ENCODE measurements around the gene MTG1.
"Not testable (repeated sequence)": the region's sequence is repeated elsewhere in the genome, so short reads cannot be mapped to it uniquely, and the experiment has no call there.

MTG1 gene

DNA sequence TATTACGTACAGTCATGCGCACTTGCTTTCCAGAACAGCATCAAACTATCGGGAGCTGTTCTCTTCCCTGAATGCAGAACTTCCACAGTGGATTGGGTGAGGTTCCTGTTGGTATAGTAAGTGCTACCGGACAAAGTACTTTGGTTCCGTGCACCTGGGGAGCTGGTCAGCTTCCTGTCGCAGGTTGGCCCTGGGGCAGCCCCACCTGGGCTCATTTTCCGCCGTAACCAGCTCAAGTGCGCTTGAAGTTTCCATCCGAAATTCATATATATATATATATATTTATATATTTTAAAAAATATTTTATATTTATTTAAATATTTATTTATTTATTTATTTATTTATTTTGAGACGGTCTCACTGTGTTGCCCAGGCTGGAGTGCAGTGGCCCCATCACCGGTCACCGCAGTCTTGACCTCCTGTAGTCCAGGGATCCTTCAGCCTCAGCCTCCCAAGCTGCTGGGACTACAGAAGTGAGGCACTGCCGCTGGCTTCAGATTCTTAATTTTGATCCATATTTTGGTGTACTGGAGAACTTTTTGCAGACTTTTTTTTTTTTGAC, 66.3 kb downstream of the MTG1 start:
- Histone ChIP-seq H3K4me1 (ENCODE audit: control insufficient read depth, insufficient read depth, low read length) (no peaks in the 10 kb centered on the region), H3K9ac (ENCODE audit: low read length) (no peak overlapping the region), H3K27me3 (replicated peaks; ENCODE audit: control insufficient read depth, insufficient read depth, low read length) (no peaks in the 10 kb centered on the region), H3K36me3 (ENCODE audit: control insufficient read depth, insufficient read depth, low read length, severe bottlenecking) (no peaks in the 10 kb centered on the region), H3K9me3 (ENCODE audit: control insufficient read depth, low read length) (no peaks in the 10 kb centered on the region), H3K4me3 (ENCODE audit: low read length) (no peak overlapping the region)
- no peak for DNase-seq (ENCODE audit: low read depth)

GRCh38 chr10:133461027-133461426, 67.1 kb downstream of the MTG1 start:
- Histone ChIP-seq H3K27me3 (replicated peaks; ENCODE audit: control insufficient read depth, insufficient read depth, low read length) (no peaks in the 10 kb centered on the region), H3K36me3 (ENCODE audit: control insufficient read depth, insufficient read depth, low read length, severe bottlenecking) (no peaks in the 10 kb centered on the region), H3K4me3 (ENCODE audit: low read length) (no peak overlapping the region), H3K9me3 (ENCODE audit: control insufficient read depth, low read length) (no peaks in the 10 kb centered on the region), H3K4me1 (ENCODE audit: control insufficient read depth, insufficient read depth, low read length) (no peaks in the 10 kb centered on the region), H3K9ac (ENCODE audit: low read length) (no peak overlapping the region)
- no peak for DNase-seq (ENCODE audit: low read depth)

- H3K9ac ChIP-seq (ENCODE audit: low read length): no peak overlapping the region
- DNase-seq (ENCODE audit: low read depth): no peak
- no peaks in the 10 kb centered on the region for H3K36me3 ChIP-seq (ENCODE audit: control insufficient read depth, insufficient read depth, low read length, severe bottlenecking)
- no peaks in the 10 kb centered on the region for H3K9me3 ChIP-seq (ENCODE audit: control insufficient read depth, low read length)
- no peaks in the 10 kb centered on the region for H3K4me1 ChIP-seq (ENCODE audit: control insufficient read depth, insufficient read depth, low read length)
- no peaks in the 10 kb centered on the region for H3K27me3 ChIP-seq (replicated peaks; ENCODE audit: control insufficient read depth, insufficient read depth, low read length)
- H3K4me3 ChIP-seq (ENCODE audit: low read length): no peak overlapping the region
These were observed 67.9 kb downstream of the MTG1 start for GRCh38 chr10:133461841-133462240.

DNA sequence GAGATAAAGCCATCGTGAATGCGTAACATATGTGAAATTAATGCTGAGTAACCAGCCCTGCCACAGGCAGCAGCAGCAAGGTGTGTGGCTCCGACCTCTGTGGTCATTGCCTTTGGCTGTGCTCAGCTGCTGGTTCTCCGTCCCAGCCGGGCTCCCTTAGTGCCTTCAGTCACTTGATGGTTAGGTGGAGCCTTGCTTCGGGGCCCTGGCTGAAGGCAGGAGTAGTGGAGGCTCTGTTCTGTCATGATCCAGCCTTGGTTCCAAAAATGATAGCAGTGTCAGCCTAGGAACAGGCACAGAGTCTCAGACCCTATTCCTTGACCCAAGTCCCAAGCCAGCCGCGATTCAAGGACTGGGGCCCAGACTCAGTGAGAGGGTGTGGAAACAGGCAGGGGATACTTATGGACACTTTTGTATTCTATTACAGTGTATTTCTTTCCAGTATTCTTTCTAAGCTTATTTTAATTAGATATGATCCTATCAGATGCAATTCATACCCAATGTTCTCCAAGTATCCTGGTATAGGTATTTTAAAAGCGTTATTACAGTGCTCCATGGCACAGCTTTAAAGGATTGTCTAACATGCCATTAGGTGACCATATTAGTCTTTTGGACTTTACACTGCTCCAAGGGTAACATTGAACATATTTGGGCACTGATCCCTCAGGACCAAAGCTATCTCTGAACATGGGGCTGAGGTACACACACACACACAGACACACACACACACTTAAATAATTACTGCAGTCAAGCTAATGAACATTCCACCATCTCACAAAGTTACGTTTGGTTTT, 68.8 kb downstream of the MTG1 start:
- Histone ChIP-seq H3K27me3 (replicated peaks; ENCODE audit: control insufficient read depth, insufficient read depth, low read length) (no peaks in the 10 kb centered on the region), H3K4me3 (ENCODE audit: low read length) (no peak overlapping the region), H3K4me1 (ENCODE audit: control insufficient read depth, insufficient read depth, low read length) (no peaks in the 10 kb centered on the region), H3K9ac (ENCODE audit: low read length) (no peak overlapping the region), H3K9me3 (ENCODE audit: control insufficient read depth, low read length) (no peaks in the 10 kb centered on the region), H3K36me3 (ENCODE audit: control insufficient read depth, insufficient read depth, low read length, severe bottlenecking) (peaks cover under 1% of the 10 kb centered on the region)
- no peak for DNase-seq (ENCODE audit: low read depth)

DNA sequence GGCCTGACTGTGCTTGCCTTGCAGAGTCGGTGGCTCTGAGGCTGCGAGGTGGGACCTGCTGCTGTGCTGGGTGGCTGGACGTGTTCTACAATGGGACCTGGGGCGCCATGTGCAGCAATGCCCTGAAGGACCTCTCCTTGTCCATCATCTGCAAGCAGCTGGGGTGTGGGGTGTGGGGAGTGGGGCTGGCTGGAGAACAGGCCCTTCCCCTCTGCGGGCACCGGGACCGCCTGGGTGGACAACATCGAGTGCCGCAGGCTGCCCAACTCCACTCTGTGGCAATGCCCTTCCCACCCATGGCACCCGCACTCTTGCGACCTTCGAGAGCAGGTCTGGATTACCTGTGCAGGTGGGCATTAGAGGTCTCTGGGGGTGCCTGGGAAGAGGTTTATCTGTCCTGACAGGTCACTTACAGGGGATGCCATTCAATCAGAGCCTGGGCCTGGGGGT, 70.7 kb downstream of the MTG1 start:
- H3K9ac ChIP-seq (ENCODE audit: low read length): no peak overlapping the region
- H3K4me3 ChIP-seq (ENCODE audit: low read length): no peak overlapping the region
- peaks cover 5% of the 10 kb centered on the region for H3K36me3 ChIP-seq (ENCODE audit: control insufficient read depth, insufficient read depth, low read length, severe bottlenecking)
- no peaks in the 10 kb centered on the region for H3K27me3 ChIP-seq (replicated peaks; ENCODE audit: control insufficient read depth, insufficient read depth, low read length)
- DNase-seq (ENCODE audit: low read depth): no peak
- H3K4me1 ChIP-seq (ENCODE audit: control insufficient read depth, insufficient read depth, low read length): no peaks in the 10 kb centered on the region
- H3K9me3 ChIP-seq (ENCODE audit: control insufficient read depth, low read length): no peaks in the 10 kb centered on the region

GRCh38 chr10:133465191-133465949, 71.4 kb downstream of the MTG1 start:
- no peaks in the 10 kb centered on the region for H3K27me3 ChIP-seq (replicated peaks; ENCODE audit: control insufficient read depth, insufficient read depth, low read length)
- no peak for DNase-seq (ENCODE audit: low read depth)
- H3K36me3 ChIP-seq (ENCODE audit: control insufficient read depth, insufficient read depth, low read length, severe bottlenecking): peaks cover 5% of the 10 kb centered on the region
- H3K9me3 ChIP-seq (ENCODE audit: control insufficient read depth, low read length): no peaks in the 10 kb centered on the region
- H3K9ac ChIP-seq (ENCODE audit: low read length): no peak overlapping the region
- H3K4me1 ChIP-seq (ENCODE audit: control insufficient read depth, insufficient read depth, low read length): no peaks in the 10 kb centered on the region
- no peak overlapping the region for H3K4me3 ChIP-seq (ENCODE audit: low read length)

GRCh38 chr10:133465950-133466474, 72.1 kb downstream of the MTG1 start:
- H3K9me3 ChIP-seq (ENCODE audit: control insufficient read depth, low read length): no peaks in the 10 kb centered on the region
- H3K4me3 ChIP-seq (ENCODE audit: low read length): no peak overlapping the region
- no peaks in the 10 kb centered on the region for H3K4me1 ChIP-seq (ENCODE audit: control insufficient read depth, insufficient read depth, low read length)
- H3K27me3 ChIP-seq (replicated peaks; ENCODE audit: control insufficient read depth, insufficient read depth, low read length): no peaks in the 10 kb centered on the region
- H3K9ac ChIP-seq (ENCODE audit: low read length): no peak overlapping the region
- H3K36me3 ChIP-seq (ENCODE audit: control insufficient read depth, insufficient read depth, low read length, severe bottlenecking): peaks cover 5% of the 10 kb centered on the region
- no peak for DNase-seq (ENCODE audit: low read depth)

GRCh38 chr10:133466683-133467275, 72.8 kb downstream of the MTG1 start:
- Histone ChIP-seq H3K4me1 (ENCODE audit: control insufficient read depth, insufficient read depth, low read length) (no peaks in the 10 kb centered on the region), H3K9ac (ENCODE audit: low read length) (no peak overlapping the region), H3K27me3 (replicated peaks; ENCODE audit: control insufficient read depth, insufficient read depth, low read length) (no peaks in the 10 kb centered on the region), H3K4me3 (ENCODE audit: low read length) (no peak overlapping the region), H3K9me3 (ENCODE audit: control insufficient read depth, low read length) (no peaks in the 10 kb centered on the region), H3K36me3 (ENCODE audit: control insufficient read depth, insufficient read depth, low read length, severe bottlenecking) (peaks cover 5% of the 10 kb centered on the region)
- no peak for DNase-seq (ENCODE audit: low read depth)

GRCh38 chr10:133467286-133467911, 73.4 kb downstream of the MTG1 start:
- Histone ChIP-seq H3K4me3 (ENCODE audit: low read length) (no peak overlapping the region), H3K4me1 (ENCODE audit: control insufficient read depth, insufficient read depth, low read length) (no peaks in the 10 kb centered on the region), H3K36me3 (ENCODE audit: control insufficient read depth, insufficient read depth, low read length, severe bottlenecking) (peaks cover 5% of the 10 kb centered on the region), H3K27me3 (replicated peaks; ENCODE audit: control insufficient read depth, insufficient read depth, low read length) (no peaks in the 10 kb centered on the region), H3K9ac (ENCODE audit: low read length) (no peak overlapping the region), H3K9me3 (ENCODE audit: control insufficient read depth, low read length) (no peaks in the 10 kb centered on the region)
- no peak for DNase-seq (ENCODE audit: low read depth)

DNA sequence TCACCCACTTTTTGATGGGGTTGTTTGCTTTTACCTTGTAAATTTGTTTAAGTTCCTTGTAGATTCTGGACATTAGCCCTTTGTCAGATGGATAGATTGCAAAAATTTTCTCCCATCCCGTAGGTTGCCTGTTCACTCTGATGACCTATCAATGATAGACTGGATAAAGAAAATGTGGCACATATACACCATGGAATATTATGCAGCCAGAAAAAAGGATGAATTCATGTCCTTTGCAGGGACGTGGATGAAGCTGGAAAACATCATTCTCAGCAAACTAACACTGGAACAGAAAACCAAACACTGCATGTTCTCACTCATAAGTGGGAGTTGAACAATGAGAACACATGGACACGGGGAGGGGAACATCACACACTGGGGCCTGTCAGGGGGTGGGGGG, 75.2 kb downstream of the MTG1 start:
- not testable (repeated sequence) for H3K4me3 ChIP-seq (ENCODE audit: low read length); H3K9ac ChIP-seq (ENCODE audit: low read length); H3K36me3 ChIP-seq (ENCODE audit: control insufficient read depth, insufficient read depth, low read length, severe bottlenecking); H3K4me1 ChIP-seq (ENCODE audit: control insufficient read depth, insufficient read depth, low read length); H3K9me3 ChIP-seq (ENCODE audit: control insufficient read depth, low read length); DNase-seq (ENCODE audit: low read depth); H3K27me3 ChIP-seq (replicated peaks; ENCODE audit: control insufficient read depth, insufficient read depth, low read length)

All from adipocyte (in vitro differentiated cells).